GM18519 (cell line): ENCODE measurements around the gene RUSC1.
A peak's percentile ranks its signal among the peaks of the same experiment; 100 is the strongest.
"Not testable (repeated sequence)": the region's sequence is repeated elsewhere in the genome, so short reads cannot be mapped to it uniquely, and the experiment has no call there.

Experiments used
- ATAC-seq: cut with Tn5 transposase; IDR thresholded peaks from one replicate; pipeline ENCODE4 v1.9.1; 2021; ENCODE audit warnings: mild to moderate bottlenecking, moderate library complexity; ENCODE audit not compliant: unreplicated experiment, low FRiP score

RUSC1 gene

GRCh38 chr1:155321639-155322503 is 1.2 kb downstream of the RUSC1 start:
- ATAC-seq = no peak

GRCh38 chr1:155322571-155322952 is 1.9 kb downstream of the RUSC1 start:
- ATAC-seq = no peak

GRCh38 chr1:155322953-155323728 is 2.4 kb downstream of the RUSC1 start:
- ATAC-seq = peak; percentile 22

GRCh38 chr1:155323729-155324036 is 3.0 kb downstream of the RUSC1 start:
- ATAC-seq = peak; percentile 13

- peak; percentile 40 for ATAC-seq
Measured at GRCh38 chr1:155324037-155324716, 3.5 kb downstream of the RUSC1 start.

GRCh38 chr1:155324717-155325602 is 4.3 kb downstream of the RUSC1 start:
- no peak for ATAC-seq

GRCh38 chr1:155325603-155325893 is 4.9 kb downstream of the RUSC1 start:
- ATAC-seq = no peak

- no peak for ATAC-seq
Measured at GRCh38 chr1:155326020-155326526, 5.4 kb downstream of the RUSC1 start.

- no peak for ATAC-seq
Measured at GRCh38 chr1:155326631-155327037, 5.9 kb downstream of the RUSC1 start.

GRCh38 chr1:155327981-155328380 is 7.3 kb downstream of the RUSC1 start:
- ATAC-seq = no peak

- ATAC-seq = not testable (repeated sequence)
Measured at GRCh38 chr1:155328856-155329255, 8.2 kb downstream of the RUSC1 start.

GRCh38 chr1:155329980-155330598 is 9.4 kb downstream of the RUSC1 start:
- ATAC-seq = no peak

GRCh38 chr1:155334962-155335361 is 14.3 kb downstream of the RUSC1 start:
- no peak for ATAC-seq

GRCh38 chr1:155339515-155340097 is 18.9 kb downstream of the RUSC1 start:
- ATAC-seq = no peak

- ATAC-seq = no peak
Measured at GRCh38 chr1:155342842-155343241, 22.1 kb downstream of the RUSC1 start.

GRCh38 chr1:155352631-155353030 is 31.9 kb downstream of the RUSC1 start:
- no peak for ATAC-seq

GRCh38 chr1:155360051-155360450 is 39.4 kb downstream of the RUSC1 start:
- ATAC-seq = no peak

- ATAC-seq = no peak
Measured at GRCh38 chr1:155379180-155379579, 58.5 kb downstream of the RUSC1 start.

- no peak for ATAC-seq
Measured at GRCh38 chr1:155379631-155380090, 59.0 kb downstream of the RUSC1 start.
